ENCODE results near the gene SLX4IP. TPM values are rescaled to one million over a fixed set of nuclear protein-coding genes. Genes with fewer than 3 reads are reported as not detected.

Gene SLX4IP
- polyA plus RNA-seq, 2 of the 4 experiments (the other 2 are of a cell fraction) = 3.4 to 7.5 TPM

DNA sequence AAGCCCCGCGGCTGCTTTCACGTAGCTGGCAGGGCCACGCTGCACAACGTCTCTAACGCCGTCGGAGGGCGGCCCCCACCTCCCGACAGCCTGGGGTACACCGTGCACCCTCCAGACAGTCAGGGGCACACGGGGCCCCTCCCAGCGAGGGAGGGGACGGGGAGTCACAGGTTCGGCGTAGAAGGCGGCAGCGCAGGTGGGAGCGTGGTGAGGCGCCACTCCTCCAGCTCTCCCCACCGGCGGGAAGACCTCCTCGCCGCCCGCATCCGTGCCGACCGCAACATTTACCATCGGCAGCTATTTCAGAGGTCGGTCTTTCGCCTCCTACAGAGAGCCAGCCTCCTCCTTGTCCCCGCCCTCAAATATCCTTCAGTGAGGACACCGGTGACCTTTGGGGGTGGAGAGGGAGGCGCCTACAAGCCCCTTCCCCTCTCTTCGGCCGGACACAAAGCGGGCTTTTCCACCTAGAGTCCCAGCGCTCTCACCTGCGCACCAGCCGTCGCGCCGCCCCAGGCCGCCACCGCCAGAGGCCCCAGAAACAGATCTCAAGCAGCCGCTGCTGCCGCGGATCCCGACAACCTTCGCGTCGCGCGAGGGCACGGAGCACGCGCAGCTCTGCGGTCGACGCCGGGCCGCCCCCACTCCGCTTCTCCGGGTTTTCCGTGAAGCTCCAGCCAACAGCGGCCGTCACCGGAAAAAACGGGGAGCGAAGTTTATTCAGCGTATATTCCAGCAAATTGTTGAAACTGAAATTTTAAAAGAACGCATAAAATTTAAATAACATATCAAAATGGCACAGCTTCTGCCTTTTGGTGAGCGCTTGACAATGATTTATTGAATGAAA is 1.3 kb upstream of the SLX4IP start, which contains the start of gene MKKS:
TSS of gene MKKS (minus strand) at position 600 of the 844 bp plus-strand sequence. CDS start 20,708 bp downstream, outside the sequence.
- H3K9me3 ChIP-seq = no peaks in the 10 kb centered on the region
- CTCF ChIA-PET = interaction anchor here (0.6 to 2.7 kb wide), 24 partner anchors 9 to 815 kb away, joined by 3 to 29 read pairs (median 3); no protein-coding TSS in a partner anchor
- H3K4me2 ChIP-seq = peak within 1 kb of the TSS; percentile 92
- POLR2A ChIA-PET = interaction anchor here (0.6 to 3.2 kb wide), 49 partner anchors 9 to 1021 kb away, joined by 3 to 39 read pairs (median 6); partner anchors contain the start of genes ANKEF1, JAG1 and SNAP25
- FAIRE-seq (no peak), ATAC-seq (peak; percentile 75 to 79), DNase-seq (ENCODE audit: low read depth in 1 of 2, low spot score in 1 of 2) (peak; percentile 89 to 95)
- H3K4me3 ChIP-seq = peak within 1 kb of the TSS; percentile 75
- WGBS (ENCODE audit: missing lambda C conversion rate) = 1% methylated on average over 52 of the region's 73 CpGs
- H3K4me1 ChIP-seq = peaks cover 61% of the 10 kb centered on the region
- H3K27ac ChIP-seq = peak within 1 kb of the TSS; percentile 90 to 96
- TF ChIP-seq GATA3 (IDR thresholded peaks at IDR 0.05; ENCODE audit: borderline replicate concordance) (peak; percentile 3; the same call in 1 of the 2 replicates), EHF (CRISPR knock-in tag; IDR thresholded peaks at IDR 0.05) (peak; percentile 32; the same call in 1 of the 2 replicates), MAFK (IDR thresholded peaks at IDR 0.05; ENCODE audit: partially characterized antibody) (no peak), CBX8 (IDR thresholded peaks at IDR 0.05) (no peak), FOSL2 (IDR thresholded peaks at IDR 0.05) (no peak), FOSL2 (CRISPR knock-in tag; IDR thresholded peaks at IDR 0.05) (peak; percentile 47), KDM1A (IDR thresholded peaks at IDR 0.05; ENCODE audit: low read depth) (no peak), ESRRA (IDR thresholded peaks at IDR 0.05; ENCODE audit: borderline replicate concordance, low read length) (peak; percentile 83), JUN (IDR thresholded peaks at IDR 0.05) (peak in 1 of 2 experiments; percentile 69; a peak in 4 of 5 replicates), TFCP2L1 (CRISPR knock-in tag; IDR thresholded peaks at IDR 0.05) (0 out of 2 replicates have a peak, but pooled peaks have one; percentile 53), SREBF2 (IDR thresholded peaks at IDR 0.05) (no peak), CBX2 (IDR thresholded peaks at IDR 0.05; ENCODE audit: borderline replicate concordance, low read depth) (no peak), POLR2A (IDR thresholded peaks at IDR 0.05; ENCODE audit: low read length) (peak; percentile 50), BHLHE40 (IDR thresholded peaks at IDR 0.05; ENCODE audit: low read depth, low read length) (no peak), MYC (IDR thresholded peaks at IDR 0.05; ENCODE audit: borderline replicate concordance, low read length) (peak; percentile 61; the same call in 1 of the 2 replicates), PHF8 (IDR thresholded peaks at IDR 0.05; ENCODE audit: borderline replicate concordance, low read depth) (peak; percentile 46), ZC3H11A (IDR thresholded peaks at IDR 0.05) (no peak), EHMT2 (IDR thresholded peaks at IDR 0.05; ENCODE audit: low read depth) (no peak), MAZ (IDR thresholded peaks at IDR 0.05; ENCODE audit: borderline replicate concordance, low read depth, low read length) (no peak), CHD4 (IDR thresholded peaks at IDR 0.05; ENCODE audit: borderline replicate concordance) (no peak), RFX5 (IDR thresholded peaks at IDR 0.05) (peak; percentile 76; the same call in 1 of the 2 replicates), HOXB13 (CRISPR knock-in tag; IDR thresholded peaks at IDR 0.05; ENCODE audit: low read depth) (no peak; the same call in 1 of the 2 replicates), HDAC2 (IDR thresholded peaks at IDR 0.05) (no peak), NPAS2 (CRISPR knock-in tag; IDR thresholded peaks at IDR 0.05; ENCODE audit: borderline replicate concordance) (no peak), CHD2 (IDR thresholded peaks at IDR 0.05; ENCODE audit: low read length, partially characterized antibody) (peak; percentile 72), RCOR1 (IDR thresholded peaks at IDR 0.05; ENCODE audit: low read depth, low read length) (no peak), HOXB5 (CRISPR knock-in tag; IDR thresholded peaks at IDR 0.05) (peak; percentile 88)
- TF ChIP-seq, protein P1, sequence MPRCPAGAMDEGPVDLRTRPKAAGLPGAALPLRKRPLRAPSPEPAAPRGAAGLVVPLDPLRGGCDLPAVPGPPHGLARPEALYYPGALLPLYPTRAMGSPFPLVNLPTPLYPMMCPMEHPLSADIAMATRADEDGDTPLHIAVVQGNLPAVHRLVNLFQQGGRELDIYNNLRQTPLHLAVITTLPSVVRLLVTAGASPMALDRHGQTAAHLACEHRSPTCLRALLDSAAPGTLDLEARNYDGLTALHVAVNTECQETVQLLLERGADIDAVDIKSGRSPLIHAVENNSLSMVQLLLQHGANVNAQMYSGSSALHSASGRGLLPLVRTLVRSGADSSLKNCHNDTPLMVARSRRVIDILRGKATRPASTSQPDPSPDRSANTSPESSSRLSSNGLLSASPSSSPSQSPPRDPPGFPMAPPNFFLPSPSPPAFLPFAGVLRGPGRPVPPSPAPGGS (IDR thresholded peaks at IDR 0.05) = peak; percentile 30; the same call in 2 of the 3 replicates
- TF ChIP-seq, protein P2, sequence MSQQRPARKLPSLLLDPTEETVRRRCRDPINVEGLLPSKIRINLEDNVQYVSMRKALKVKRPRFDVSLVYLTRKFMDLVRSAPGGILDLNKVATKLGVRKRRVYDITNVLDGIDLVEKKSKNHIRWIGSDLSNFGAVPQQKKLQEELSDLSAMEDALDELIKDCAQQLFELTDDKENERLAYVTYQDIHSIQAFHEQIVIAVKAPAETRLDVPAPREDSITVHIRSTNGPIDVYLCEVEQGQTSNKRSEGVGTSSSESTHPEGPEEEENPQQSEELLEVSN (IDR thresholded peaks at IDR 0.05; ENCODE audit: borderline replicate concordance, low read depth) = peak; percentile 93
- TF ChIP-seq, protein P3, sequence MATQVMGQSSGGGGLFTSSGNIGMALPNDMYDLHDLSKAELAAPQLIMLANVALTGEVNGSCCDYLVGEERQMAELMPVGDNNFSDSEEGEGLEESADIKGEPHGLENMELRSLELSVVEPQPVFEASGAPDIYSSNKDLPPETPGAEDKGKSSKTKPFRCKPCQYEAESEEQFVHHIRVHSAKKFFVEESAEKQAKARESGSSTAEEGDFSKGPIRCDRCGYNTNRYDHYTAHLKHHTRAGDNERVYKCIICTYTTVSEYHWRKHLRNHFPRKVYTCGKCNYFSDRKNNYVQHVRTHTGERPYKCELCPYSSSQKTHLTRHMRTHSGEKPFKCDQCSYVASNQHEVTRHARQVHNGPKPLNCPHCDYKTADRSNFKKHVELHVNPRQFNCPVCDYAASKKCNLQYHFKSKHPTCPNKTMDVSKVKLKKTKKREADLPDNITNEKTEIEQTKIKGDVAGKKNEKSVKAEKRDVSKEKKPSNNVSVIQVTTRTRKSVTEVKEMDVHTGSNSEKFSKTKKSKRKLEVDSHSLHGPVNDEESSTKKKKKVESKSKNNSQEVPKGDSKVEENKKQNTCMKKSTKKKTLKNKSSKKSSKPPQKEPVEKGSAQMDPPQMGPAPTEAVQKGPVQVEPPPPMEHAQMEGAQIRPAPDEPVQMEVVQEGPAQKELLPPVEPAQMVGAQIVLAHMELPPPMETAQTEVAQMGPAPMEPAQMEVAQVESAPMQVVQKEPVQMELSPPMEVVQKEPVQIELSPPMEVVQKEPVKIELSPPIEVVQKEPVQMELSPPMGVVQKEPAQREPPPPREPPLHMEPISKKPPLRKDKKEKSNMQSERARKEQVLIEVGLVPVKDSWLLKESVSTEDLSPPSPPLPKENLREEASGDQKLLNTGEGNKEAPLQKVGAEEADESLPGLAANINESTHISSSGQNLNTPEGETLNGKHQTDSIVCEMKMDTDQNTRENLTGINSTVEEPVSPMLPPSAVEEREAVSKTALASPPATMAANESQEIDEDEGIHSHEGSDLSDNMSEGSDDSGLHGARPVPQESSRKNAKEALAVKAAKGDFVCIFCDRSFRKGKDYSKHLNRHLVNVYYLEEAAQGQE (IDR thresholded peaks at IDR 0.05) = peak; percentile 57
- TF ChIP-seq, protein P4, sequence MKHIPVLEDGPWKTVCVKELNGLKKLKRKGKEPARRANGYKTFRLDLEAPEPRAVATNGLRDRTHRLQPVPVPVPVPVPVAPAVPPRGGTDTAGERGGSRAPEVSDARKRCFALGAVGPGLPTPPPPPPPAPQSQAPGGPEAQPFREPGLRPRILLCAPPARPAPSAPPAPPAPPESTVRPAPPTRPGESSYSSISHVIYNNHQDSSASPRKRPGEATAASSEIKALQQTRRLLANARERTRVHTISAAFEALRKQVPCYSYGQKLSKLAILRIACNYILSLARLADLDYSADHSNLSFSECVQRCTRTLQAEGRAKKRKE (CRISPR knock-in tag; IDR thresholded peaks at IDR 0.05; ENCODE audit: low read depth) = peak; percentile 82; the same call in 1 of the 2 replicates
- TF ChIP-seq, protein P5, sequence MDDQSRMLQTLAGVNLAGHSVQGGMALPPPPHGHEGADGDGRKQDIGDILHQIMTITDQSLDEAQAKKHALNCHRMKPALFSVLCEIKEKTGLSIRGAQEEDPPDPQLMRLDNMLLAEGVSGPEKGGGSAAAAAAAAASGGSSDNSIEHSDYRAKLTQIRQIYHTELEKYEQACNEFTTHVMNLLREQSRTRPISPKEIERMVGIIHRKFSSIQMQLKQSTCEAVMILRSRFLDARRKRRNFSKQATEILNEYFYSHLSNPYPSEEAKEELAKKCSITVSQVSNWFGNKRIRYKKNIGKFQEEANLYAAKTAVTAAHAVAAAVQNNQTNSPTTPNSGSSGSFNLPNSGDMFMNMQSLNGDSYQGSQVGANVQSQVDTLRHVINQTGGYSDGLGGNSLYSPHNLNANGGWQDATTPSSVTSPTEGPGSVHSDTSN (IDR thresholded peaks at IDR 0.05) = 0 out of 2 replicates have a peak, but pooled peaks have one; percentile 25
- TF ChIP-seq, protein P6, sequence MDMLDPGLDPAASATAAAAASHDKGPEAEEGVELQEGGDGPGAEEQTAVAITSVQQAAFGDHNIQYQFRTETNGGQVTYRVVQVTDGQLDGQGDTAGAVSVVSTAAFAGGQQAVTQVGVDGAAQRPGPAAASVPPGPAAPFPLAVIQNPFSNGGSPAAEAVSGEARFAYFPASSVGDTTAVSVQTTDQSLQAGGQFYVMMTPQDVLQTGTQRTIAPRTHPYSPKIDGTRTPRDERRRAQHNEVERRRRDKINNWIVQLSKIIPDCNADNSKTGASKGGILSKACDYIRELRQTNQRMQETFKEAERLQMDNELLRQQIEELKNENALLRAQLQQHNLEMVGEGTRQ (IDR thresholded peaks at IDR 0.05) = no peak
